Breast epithelium (tissue), 4 donors: ENCODE measurements around the gene NR2F1-AS1. TPM values are rescaled to one million over a fixed set of nuclear protein-coding genes. Genes with fewer than 3 reads are reported as not detected.

Experiments
- DNase-seq, 2 donors: peaks; one replicate each; pipeline ENCODE4 v3.0.0-alpha.2; 2019; ENCODE audit warnings: low spot score in 2 of 2
- H3K27ac ChIP-seq, 2 donors: fragments of 200-600 bp; sonication (generic) in 1 of 2; one replicate each; pipeline ENCODE4 v1.5.1; 2016 to 2019; ENCODE audit warnings: mild to moderate bottlenecking in 1 of 2
- H3K27me3 ChIP-seq, 2 donors: fragments of 200-600 bp; sonication (generic) in 1 of 2; one replicate each; pipeline versions ENCODE4 v1.5.1 to v1.6.0; 2017 to 2019; ENCODE audit warnings: control low read depth in 1 of 2, mild to moderate bottlenecking in 1 of 2
- H3K36me3 ChIP-seq: fragments of 200-600 bp; one replicate; pipeline ENCODE4 v1.5.1; 2019
- H3K4me1 ChIP-seq, 2 donors: fragments of 200-600 bp; sonication (generic); one replicate each; pipeline ENCODE4 v1.5.1; 2016 to 2019; ENCODE audit warnings: control low read depth in 1 of 2
- H3K4me3 ChIP-seq, 3 donors: fragments of 200-600 bp; sonication (generic); 1 replicate in 2 of 3; 2 replicates in 1 of 3; pipeline ENCODE4 v1.5.1; 2016 to 2019; ENCODE audit warnings: mild to moderate bottlenecking in 3 of 3, moderate library complexity in 2 of 3
- H3K9me3 ChIP-seq, 2 donors: fragments of 200-600 bp; sonication (generic) in 1 of 2; one replicate each; pipeline ENCODE4 v1.5.1; 2016 to 2019; ENCODE audit warnings: control low read depth in 1 of 2
- POLR2A ChIP-seq: fragments of 450-650 bp; IDR thresholded peaks from one replicate; pipeline ENCODE4 v1.6.1; 2016; ENCODE audit warnings: antibody characterized with exemption, mild to moderate bottlenecking, moderate library complexity
- POLR2AphosphoS5 ChIP-seq, 3 donors: sonication (generic); formaldehyde crosslinking; IDR thresholded peaks; one replicate each; pipeline ENCODE4 v1.6.1; 2017; ENCODE audit warnings: antibody characterized with exemption in 3 of 3
- intact Hi-C: fragments of 100-400 bp; cut with DNase I; formaldehyde crosslinking; loops from one replicate; pipeline ENCODE4 v1.15.1; 2023; ENCODE audit warnings: low total_unique reads
- total RNA-seq, 3 donors: library from RNA; depleted of rRNA; stranded (reverse); fragments of >200 nt; gene quantifications; one replicate each; pipeline ENCODE4 v1.1.0, GENCODE V29; 2016
- TF ChIP-seq, protein P1 (sequence below), 3 donors: fragments of 450-650 bp; IDR thresholded peaks; one replicate each; pipeline ENCODE4 v1.5.1; 2016 to 2017; ENCODE audit warnings: antibody characterized with exemption in 3 of 3, mild to moderate bottlenecking in 3 of 3, moderate library complexity in 3 of 3

The NR2F1-AS1 gene
- total RNA-seq, 3 donors from 2014 or later = 7.0 to 17.4 (median 15.2) TPM

DNA sequence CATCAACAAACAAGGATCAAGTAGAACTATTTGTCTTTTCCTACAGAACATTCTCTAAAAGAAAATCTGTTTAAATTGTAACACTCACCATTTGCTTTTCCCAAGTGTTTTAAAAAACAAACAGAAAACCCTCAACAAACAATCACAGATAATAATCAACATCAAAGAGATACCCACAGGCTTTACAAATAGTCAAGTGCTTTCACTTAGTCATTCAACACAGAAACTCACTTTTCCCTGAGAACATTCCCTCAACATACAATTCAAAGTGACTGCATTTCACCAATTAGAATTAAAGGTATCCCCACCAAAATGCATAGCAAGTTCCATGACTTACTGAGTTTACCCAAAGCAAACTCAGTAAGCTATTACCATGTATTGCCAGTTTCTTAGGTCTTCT lies 144.9 kb downstream of the NR2F1-AS1 start:
- H3K9me3 ChIP-seq = no peaks in the 10 kb centered on the region

DNA sequence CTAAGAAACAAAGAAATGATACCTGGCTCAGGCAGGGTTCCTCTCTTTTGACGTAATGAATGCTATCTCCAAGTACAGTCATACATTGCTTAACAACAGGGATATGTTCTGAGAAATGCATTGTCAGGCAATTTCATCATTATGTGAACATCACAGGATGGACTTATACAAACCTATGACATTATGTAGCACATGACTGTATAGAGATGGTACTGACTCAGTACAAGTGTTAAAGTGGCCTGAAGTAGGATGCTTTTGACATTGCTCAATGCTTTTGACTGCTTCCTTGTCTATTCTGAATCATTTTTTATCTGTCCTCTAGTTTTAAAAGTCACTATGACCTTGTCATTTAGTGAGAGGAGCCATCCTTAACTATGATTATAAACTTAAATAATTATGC lies 147.6 kb downstream of the NR2F1-AS1 start:
- Histone ChIP-seq H3K36me3 (no peaks in the 10 kb centered on the region), H3K27ac (no peak overlapping the region), H3K27me3 (no peaks in the 10 kb centered on the region), H3K4me3 (no peak overlapping the region), H3K9me3 (no peaks in the 10 kb centered on the region), H3K4me1 (no peaks in the 10 kb centered on the region)
- intact Hi-C loops = no loop called here
- TF ChIP-seq POLR2AphosphoS5 (IDR thresholded peaks at IDR 0.05) = no peak
- DNase-seq = no peak

More for the DNA sequence above, 144.9 kb downstream of the NR2F1-AS1 start:
- Histone ChIP-seq H3K27me3 (no peaks in the 10 kb centered on the region), H3K27ac (no peak overlapping the region), H3K36me3 (no peaks in the 10 kb centered on the region), H3K4me3 (no peak overlapping the region), H3K4me1 (no peaks in the 10 kb centered on the region)
- intact Hi-C loops = no loop called here
- TF ChIP-seq, protein P1, sequence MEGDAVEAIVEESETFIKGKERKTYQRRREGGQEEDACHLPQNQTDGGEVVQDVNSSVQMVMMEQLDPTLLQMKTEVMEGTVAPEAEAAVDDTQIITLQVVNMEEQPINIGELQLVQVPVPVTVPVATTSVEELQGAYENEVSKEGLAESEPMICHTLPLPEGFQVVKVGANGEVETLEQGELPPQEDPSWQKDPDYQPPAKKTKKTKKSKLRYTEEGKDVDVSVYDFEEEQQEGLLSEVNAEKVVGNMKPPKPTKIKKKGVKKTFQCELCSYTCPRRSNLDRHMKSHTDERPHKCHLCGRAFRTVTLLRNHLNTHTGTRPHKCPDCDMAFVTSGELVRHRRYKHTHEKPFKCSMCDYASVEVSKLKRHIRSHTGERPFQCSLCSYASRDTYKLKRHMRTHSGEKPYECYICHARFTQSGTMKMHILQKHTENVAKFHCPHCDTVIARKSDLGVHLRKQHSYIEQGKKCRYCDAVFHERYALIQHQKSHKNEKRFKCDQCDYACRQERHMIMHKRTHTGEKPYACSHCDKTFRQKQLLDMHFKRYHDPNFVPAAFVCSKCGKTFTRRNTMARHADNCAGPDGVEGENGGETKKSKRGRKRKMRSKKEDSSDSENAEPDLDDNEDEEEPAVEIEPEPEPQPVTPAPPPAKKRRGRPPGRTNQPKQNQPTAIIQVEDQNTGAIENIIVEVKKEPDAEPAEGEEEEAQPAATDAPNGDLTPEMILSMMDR (IDR thresholded peaks at IDR 0.05) = no peak
- TF ChIP-seq POLR2AphosphoS5 (IDR thresholded peaks at IDR 0.05) (no peak), POLR2A (no peak)
- DNase-seq = no peak

DNA sequence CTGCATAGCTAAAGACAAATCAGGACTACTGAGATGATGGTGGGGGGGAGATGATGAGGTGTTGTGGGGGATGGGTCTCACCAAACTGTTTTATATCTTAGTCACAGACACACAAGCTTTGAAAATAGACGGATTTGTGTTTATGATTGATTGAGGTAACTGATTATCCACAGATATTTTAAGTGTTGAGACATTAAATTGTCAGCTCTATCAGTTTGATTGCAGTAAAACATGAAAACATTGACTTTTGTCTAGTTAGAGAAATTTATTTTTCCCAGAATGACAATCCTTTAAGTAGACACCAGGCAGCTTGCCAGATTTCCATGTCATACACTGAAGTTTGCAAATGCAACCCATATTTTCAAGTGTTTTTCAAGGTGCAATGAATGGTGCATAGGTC lies 149.8 kb downstream of the NR2F1-AS1 start:
- intact Hi-C loops = no loop called here
- H3K27me3 ChIP-seq = no peaks in the 10 kb centered on the region
- no peak for DNase-seq

DNA sequence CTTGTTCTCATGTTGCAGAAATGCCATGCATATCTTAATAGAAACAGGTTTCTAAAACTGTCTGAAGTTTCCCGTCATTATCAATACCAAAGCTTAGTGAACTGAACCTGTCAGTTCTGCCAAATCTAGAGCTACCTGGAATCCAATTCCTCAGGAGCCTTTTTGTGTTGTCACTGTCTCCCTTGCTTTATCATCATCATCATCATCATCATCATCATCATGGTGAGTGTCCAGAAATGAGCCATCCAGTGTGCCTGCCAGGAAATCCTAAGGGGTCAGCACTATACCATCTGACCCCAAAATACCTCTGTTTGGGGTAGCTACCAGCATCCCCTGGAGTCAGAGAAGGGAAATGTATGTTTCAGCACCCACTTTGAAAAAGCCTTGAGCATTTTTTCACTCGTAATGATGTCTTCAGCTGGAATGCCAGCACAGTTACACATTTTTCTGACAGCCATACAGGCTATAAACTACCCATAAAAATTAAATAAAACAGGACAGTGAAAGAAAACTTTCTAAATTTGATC lies 150.3 kb downstream of the NR2F1-AS1 start:
- Histone ChIP-seq H3K27ac (no peak overlapping the region), H3K4me3 (no peak overlapping the region), H3K36me3 (no peaks in the 10 kb centered on the region), H3K4me1 (no peaks in the 10 kb centered on the region), H3K27me3 (no peaks in the 10 kb centered on the region), H3K9me3 (no peaks in the 10 kb centered on the region)
- no peak for DNase-seq
- no peak for TF ChIP-seq POLR2AphosphoS5 (IDR thresholded peaks at IDR 0.05)
- no peak for TF ChIP-seq POLR2A
- TF ChIP-seq, protein P1 (IDR thresholded peaks at IDR 0.05) = no peak
- intact Hi-C loops = no loop called here

More for the DNA sequence above, 149.8 kb downstream of the NR2F1-AS1 start:
- Histone ChIP-seq H3K4me1 (no peaks in the 10 kb centered on the region), H3K9me3 (no peaks in the 10 kb centered on the region), H3K27ac (no peak overlapping the region), H3K4me3 (no peak overlapping the region), H3K36me3 (no peaks in the 10 kb centered on the region)
- TF ChIP-seq POLR2A (no peak), POLR2AphosphoS5 (IDR thresholded peaks at IDR 0.05) (no peak)
- TF ChIP-seq, protein P1 (IDR thresholded peaks at IDR 0.05) = no peak

DNA sequence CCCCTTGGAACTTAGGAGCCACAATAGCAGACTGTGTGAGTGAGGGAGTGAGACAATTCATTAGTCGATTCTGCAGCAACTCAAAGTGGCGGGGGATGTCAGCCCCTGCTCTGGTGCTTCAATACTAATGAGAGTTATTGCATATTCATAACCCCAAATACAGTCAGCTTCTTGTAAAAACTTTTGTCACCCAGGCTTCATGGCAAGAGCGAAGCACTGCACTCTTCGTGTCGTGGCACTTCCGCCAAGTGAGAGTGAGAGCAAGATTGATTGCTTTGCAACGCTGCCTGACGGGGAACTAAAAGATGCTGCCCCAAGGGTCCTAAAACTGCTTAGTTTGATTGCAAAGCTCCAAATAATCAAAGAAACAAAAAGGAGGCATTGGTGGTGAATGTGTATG lies 150.9 kb downstream of the NR2F1-AS1 start:
- TF ChIP-seq POLR2AphosphoS5 (IDR thresholded peaks at IDR 0.05) (no peak), POLR2A (no peak)
- TF ChIP-seq, protein P1 (IDR thresholded peaks at IDR 0.05) = no peak
- H3K4me3 ChIP-seq = no peak overlapping the region
- H3K9me3 ChIP-seq = no peaks in the 10 kb centered on the region
- no peak overlapping the region for H3K27ac ChIP-seq
- intact Hi-C loops = no loop called here
- H3K4me1 ChIP-seq = no peaks in the 10 kb centered on the region
- no peaks in the 10 kb centered on the region for H3K27me3 ChIP-seq
- DNase-seq = no peak
- no peaks in the 10 kb centered on the region for H3K36me3 ChIP-seq

DNA sequence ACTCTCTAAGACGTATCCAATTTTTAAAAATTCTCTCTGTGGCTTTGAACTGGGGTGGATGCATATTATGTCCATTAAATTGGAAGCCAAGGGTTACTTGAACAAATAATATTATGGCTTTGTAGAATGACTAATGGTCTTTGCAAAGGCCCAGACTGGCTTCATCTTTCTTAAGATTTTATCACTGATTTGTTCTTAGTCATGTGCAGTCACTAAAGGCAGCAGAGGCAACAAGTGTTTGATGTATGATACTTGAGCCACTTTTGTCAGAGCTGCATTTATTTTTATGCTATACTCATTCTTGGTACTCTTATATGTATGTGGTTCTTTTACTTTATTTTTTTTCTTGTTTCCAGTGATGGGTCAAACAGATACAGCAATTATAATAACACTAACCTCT lies 152.2 kb downstream of the NR2F1-AS1 start:
- no peak for TF ChIP-seq POLR2A
- Histone ChIP-seq H3K27me3 (no peaks in the 10 kb centered on the region), H3K27ac (no peak overlapping the region), H3K36me3 (no peaks in the 10 kb centered on the region), H3K4me3 (no peak overlapping the region), H3K4me1 (no peaks in the 10 kb centered on the region), H3K9me3 (no peaks in the 10 kb centered on the region)
- DNase-seq = no peak
- intact Hi-C loops = no loop called here
